ENCODE data around the gene GPX4. TPM values are rescaled to one million over a fixed set of nuclear protein-coding genes. Genes with fewer than 3 reads are reported as not detected.

Gene GPX4
- total RNA-seq, 2 experiments from 2014 or later, result 148 to 203 TPM

- BruUV-seq (replicated peaks), result no TSS peak
- Histone ChIP-seq H3K79me2 (ENCODE audit: insufficient read depth, low read depth, low read length) (peaks cover 23% of the 10 kb centered on the region), H3K4me3 (ENCODE audit: low read depth, low read length, poor library complexity, severe bottlenecking) (no peak overlapping the region), H3K4me1 (ENCODE audit: insufficient read depth, low read length, poor library complexity, severe bottlenecking) (peaks cover 50% of the 10 kb centered on the region), H2AFZ (ENCODE audit: low read length) (no peak overlapping the region), H4K20me1 (ENCODE audit: insufficient read depth, low read length) (0 out of 2 replicates have a peak, but pooled peaks cover 4% of the 10 kb centered on the region), H3K27ac (ENCODE audit: low read depth, low read length, poor library complexity, severe bottlenecking) (no peak overlapping the region), H3K9me2 (ENCODE audit: insufficient read depth, low read length) (no peaks in the 10 kb centered on the region), H3K9me3 (ENCODE audit: low read length) (no peaks in the 10 kb centered on the region), H3K36me3 (ENCODE audit: insufficient read depth, low read length) (peaks cover 64% of the 10 kb centered on the region), H3K4me2 (ENCODE audit: low read length) (no peak overlapping the region)
- no peak for DNase-seq (ENCODE audit: low spot score)
- ChIA-PET POLR2A (no interaction called here), CTCF (ENCODE audit: unreplicated experiment) (no interaction called here)
- TF ChIP-seq CTCF (conservative IDR thresholded peaks at IDR 0.05; ENCODE audit: low read length), result no peak
- no peak for TF ChIP-seq EZH2phosphoT487 (IDR thresholded peaks at IDR 0.05; ENCODE audit: borderline replicate concordance, low read depth, low read length)
- intact Hi-C loops (cut with micrococcal nuclease; ENCODE audit: unreplicated experiment), result no loop called here
These were observed 12.1 kb upstream of the GPX4 start for GRCh38 chr19:1091544-1092175.

GRCh38 chr19:1093330-1093729, 10.5 kb upstream of the GPX4 start:
- no peak for TF ChIP-seq CTCF (conservative IDR thresholded peaks at IDR 0.05; ENCODE audit: low read length)
- no peak for TF ChIP-seq EZH2phosphoT487 (IDR thresholded peaks at IDR 0.05; ENCODE audit: borderline replicate concordance, low read depth, low read length)
- no peak for DNase-seq (ENCODE audit: low spot score)
- Histone ChIP-seq H3K9me3 (ENCODE audit: low read length) (no peaks in the 10 kb centered on the region), H3K36me3 (ENCODE audit: insufficient read depth, low read length) (peaks cover 47% of the 10 kb centered on the region), H3K4me2 (ENCODE audit: low read length) (peak overlapping the region; percentile 89), H3K27ac (ENCODE audit: low read depth, low read length, poor library complexity, severe bottlenecking) (no peak overlapping the region), H3K9me2 (ENCODE audit: insufficient read depth, low read length) (no peaks in the 10 kb centered on the region), H3K4me3 (ENCODE audit: low read depth, low read length, poor library complexity, severe bottlenecking) (peak overlapping the region; percentile 95), H4K20me1 (ENCODE audit: insufficient read depth, low read length) (0 out of 2 replicates have a peak, but pooled peaks cover 4% of the 10 kb centered on the region), H3K79me2 (ENCODE audit: insufficient read depth, low read depth, low read length) (peaks cover 23% of the 10 kb centered on the region), H3K4me1 (ENCODE audit: insufficient read depth, low read length, poor library complexity, severe bottlenecking) (peaks cover 38% of the 10 kb centered on the region), H2AFZ (ENCODE audit: low read length) (no peak overlapping the region)
- intact Hi-C loops (cut with micrococcal nuclease; ENCODE audit: unreplicated experiment), result no loop called here
- ChIA-PET CTCF (ENCODE audit: unreplicated experiment) (no interaction called here), POLR2A (interaction anchor here (1.0 kb wide), 1 partner anchor 176 kb away, joined by 3 read pairs; the partner anchor contains the start of gene CIRBP)
- BruUV-seq (replicated peaks), result no TSS peak

GRCh38 chr19:1093811-1094553, 9.8 kb upstream of the GPX4 start:
- DNase-seq (ENCODE audit: low spot score), result no peak
- BruUV-seq (replicated peaks), result no TSS peak
- ChIA-PET CTCF (ENCODE audit: unreplicated experiment) (no interaction called here), POLR2A (interaction anchor here (0.8 to 1.0 kb wide), 2 partner anchors 150 to 175 kb away, joined by 3 read pairs; partner anchors contain the start of gene CIRBP)
- intact Hi-C loops (cut with micrococcal nuclease; ENCODE audit: unreplicated experiment), result no loop called here
- H3K9me2 ChIP-seq (ENCODE audit: insufficient read depth, low read length), result no peaks in the 10 kb centered on the region
- H3K79me2 ChIP-seq (ENCODE audit: insufficient read depth, low read depth, low read length), result peaks cover 23% of the 10 kb centered on the region
- H4K20me1 ChIP-seq (ENCODE audit: insufficient read depth, low read length), result 0 out of 2 replicates have a peak, but pooled peaks cover 4% of the 10 kb centered on the region
- H3K4me2 ChIP-seq (ENCODE audit: low read length), result peak overlapping the region; percentile 89
- no peak overlapping the region for H2AFZ ChIP-seq (ENCODE audit: low read length)
- TF ChIP-seq CTCF (conservative IDR thresholded peaks at IDR 0.05; ENCODE audit: low read length) (no peak), EZH2phosphoT487 (IDR thresholded peaks at IDR 0.05; ENCODE audit: borderline replicate concordance, low read depth, low read length) (no peak)
- H3K4me1 ChIP-seq (ENCODE audit: insufficient read depth, low read length, poor library complexity, severe bottlenecking), result peaks cover 31% of the 10 kb centered on the region
- H3K4me3 ChIP-seq (ENCODE audit: low read depth, low read length, poor library complexity, severe bottlenecking), result peak overlapping the region; percentile 95
- no peak overlapping the region for H3K27ac ChIP-seq (ENCODE audit: low read depth, low read length, poor library complexity, severe bottlenecking)
- no peaks in the 10 kb centered on the region for H3K9me3 ChIP-seq (ENCODE audit: low read length)
- peaks cover 41% of the 10 kb centered on the region for H3K36me3 ChIP-seq (ENCODE audit: insufficient read depth, low read length)

Measured in OCI-LY7 (cell line).